Measurements from ENCODE around the gene WDR91.
"Not testable (repeated sequence)": the region's sequence is repeated elsewhere in the genome, so short reads cannot be mapped to it uniquely, and the experiment has no call there.

DNA sequence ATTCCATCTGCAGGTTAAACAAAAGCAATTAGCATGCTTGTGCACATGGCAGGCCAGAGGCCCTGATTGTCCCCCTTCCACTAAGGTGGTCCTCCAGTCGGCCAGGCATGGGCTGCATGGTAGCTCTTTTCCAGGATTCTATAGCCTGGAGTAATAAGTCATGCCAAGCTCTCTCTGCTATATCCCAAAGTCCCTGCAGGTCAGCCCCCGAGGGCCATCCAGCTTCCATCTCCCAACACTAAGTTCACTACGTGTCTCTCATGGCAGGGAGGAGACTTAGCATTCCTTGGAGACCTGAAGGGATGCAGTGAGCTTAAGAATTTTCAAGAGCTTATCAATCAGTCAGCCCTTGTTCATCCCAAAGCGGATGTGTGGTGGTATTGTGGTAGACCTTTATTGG, 37.4 kb downstream of the WDR91 start:
- TF ChIP-seq, protein P1, sequence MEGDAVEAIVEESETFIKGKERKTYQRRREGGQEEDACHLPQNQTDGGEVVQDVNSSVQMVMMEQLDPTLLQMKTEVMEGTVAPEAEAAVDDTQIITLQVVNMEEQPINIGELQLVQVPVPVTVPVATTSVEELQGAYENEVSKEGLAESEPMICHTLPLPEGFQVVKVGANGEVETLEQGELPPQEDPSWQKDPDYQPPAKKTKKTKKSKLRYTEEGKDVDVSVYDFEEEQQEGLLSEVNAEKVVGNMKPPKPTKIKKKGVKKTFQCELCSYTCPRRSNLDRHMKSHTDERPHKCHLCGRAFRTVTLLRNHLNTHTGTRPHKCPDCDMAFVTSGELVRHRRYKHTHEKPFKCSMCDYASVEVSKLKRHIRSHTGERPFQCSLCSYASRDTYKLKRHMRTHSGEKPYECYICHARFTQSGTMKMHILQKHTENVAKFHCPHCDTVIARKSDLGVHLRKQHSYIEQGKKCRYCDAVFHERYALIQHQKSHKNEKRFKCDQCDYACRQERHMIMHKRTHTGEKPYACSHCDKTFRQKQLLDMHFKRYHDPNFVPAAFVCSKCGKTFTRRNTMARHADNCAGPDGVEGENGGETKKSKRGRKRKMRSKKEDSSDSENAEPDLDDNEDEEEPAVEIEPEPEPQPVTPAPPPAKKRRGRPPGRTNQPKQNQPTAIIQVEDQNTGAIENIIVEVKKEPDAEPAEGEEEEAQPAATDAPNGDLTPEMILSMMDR (IDR thresholded peaks at IDR 0.05), result not testable (repeated sequence)
- not testable (repeated sequence) for TF ChIP-seq EZH2 (IDR thresholded peaks at IDR 0.05; ENCODE audit: borderline replicate concordance, insufficient read depth, low read depth, low read length, poor library complexity, severe bottlenecking)
